DND-41 (cell line): ENCODE data around the gene RICTOR.

Experiments
- ATAC-seq: fragments of 200-7000 bp; cut with Tn5 transposase; 3 replicates; pipeline ENCODE4 v1.9.1; 2021; ENCODE audit warnings: low read depth; ENCODE audit not compliant: insufficient read depth
- DNase-seq: peaks from one replicate; pipeline ENCODE4 v3.0.0-alpha.2; 2020
- H2AFZ ChIP-seq: 2 replicates; pipeline ENCODE4 v1.6.0; 2012; ENCODE audit warnings: low read depth, low read length
- H3K27ac ChIP-seq: 2 replicates; pipeline ENCODE4 v1.5.1; 2012; ENCODE audit warnings: low read length, inconsistent platforms
- H3K27me3 ChIP-seq: fragments of 200-600 bp; sonication (generic); 2 replicates; pipeline ENCODE4 v1.6.0; 2012; ENCODE audit warnings: low read length, mild to moderate bottlenecking, inconsistent platforms; ENCODE audit not compliant: insufficient read depth, poor library complexity
- H3K36me3 ChIP-seq: 2 replicates; pipeline ENCODE4 v1.5.1; 2012; ENCODE audit warnings: low read length, inconsistent platforms; ENCODE audit not compliant: insufficient read depth
- H3K4me1 ChIP-seq: 2 replicates; pipeline ENCODE4 v1.5.1; 2012; ENCODE audit warnings: mild to moderate bottlenecking, low read length; ENCODE audit not compliant: insufficient read depth
- H3K4me2 ChIP-seq: 2 replicates; pipeline ENCODE4 v1.6.0; 2012; ENCODE audit warnings: mild to moderate bottlenecking, moderate library complexity, low read length, inconsistent platforms; ENCODE audit not compliant: insufficient read depth
- H3K4me3 ChIP-seq, 2 experiments: fragments of 200-600 bp in 1 of 2; shearing (Covaris generic) in 1 of 2; 2 replicates each; pipeline ENCODE4 v1.5.1; 2012 to 2016; ENCODE audit warnings: inconsistent platforms in 2 of 2, low read length in 2 of 2, mild to moderate bottlenecking in 2 of 2, low read depth in 1 of 2, moderate library complexity in 1 of 2
- H3K79me2 ChIP-seq: 2 replicates; pipeline ENCODE4 v1.6.0; 2012; ENCODE audit warnings: low read length, inconsistent platforms; ENCODE audit not compliant: insufficient read depth
- H3K9ac ChIP-seq: 2 replicates; pipeline ENCODE4 v1.6.0; 2012; ENCODE audit warnings: low read depth, mild to moderate bottlenecking, inconsistent platforms, low read length, moderate library complexity
- H3K9me3 ChIP-seq: 2 replicates; pipeline ENCODE4 v1.5.1; 2012; ENCODE audit warnings: low read length, moderate library complexity, mild to moderate bottlenecking, inconsistent platforms; ENCODE audit not compliant: insufficient read depth, severe bottlenecking
- H4K20me1 ChIP-seq: 2 replicates; pipeline ENCODE4 v1.6.0; 2012; ENCODE audit warnings: low read length; ENCODE audit not compliant: insufficient read depth
- CTCF ChIP-seq: IDR thresholded peaks from 2 replicates; pipeline ENCODE4 v1.5.1; 2012; ENCODE audit warnings: borderline replicate concordance, low read length, moderate library complexity, mild to moderate bottlenecking; ENCODE audit not compliant: poor library complexity, severe bottlenecking; ENCODE audit errors: extremely low read depth
- EZH2 ChIP-seq: IDR thresholded peaks from 3 replicates; pipeline ENCODE4 v1.6.1; 2012; ENCODE audit warnings: borderline replicate concordance, low read depth, mild to moderate bottlenecking, moderate library complexity, low read length, inconsistent platforms; ENCODE audit not compliant: severe bottlenecking

Gene RICTOR

DNA sequence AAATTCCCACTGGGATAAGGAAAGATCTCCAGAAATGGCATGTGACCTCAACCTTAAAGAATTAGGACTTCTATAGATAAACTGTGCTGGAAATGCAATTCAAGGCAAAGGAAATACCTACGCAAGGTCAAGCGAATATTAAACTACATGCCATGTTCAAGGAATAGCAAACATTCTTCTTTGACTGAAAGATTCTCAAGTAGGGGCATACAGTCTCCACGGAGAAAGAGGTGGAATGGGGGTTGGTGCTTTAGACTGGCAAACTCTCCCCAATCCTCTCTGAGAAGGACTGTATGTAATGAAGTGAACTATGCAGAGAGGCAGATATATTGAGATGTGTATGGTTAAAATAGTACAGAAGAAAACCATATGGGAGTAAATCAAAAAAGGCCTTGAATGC, 6.1 kb downstream of the RICTOR start:
- Histone ChIP-seq H2AFZ (no peak overlapping the region), H3K9ac (no peak overlapping the region), H3K4me2 (no peak overlapping the region), H3K27ac (no peak overlapping the region), H3K4me3 (no peak overlapping the region), H3K36me3 (peaks cover 60% of the 10 kb centered on the region), H3K79me2 (peaks cover 98% of the 10 kb centered on the region), H3K27me3 (no peaks in the 10 kb centered on the region), H4K20me1 (peaks cover 38% of the 10 kb centered on the region; the same call in 1 of the 2 replicates), H3K4me1 (peaks cover 18% of the 10 kb centered on the region), H3K9me3 (peaks cover 8% of the 10 kb centered on the region)
- ATAC-seq (no peak), DNase-seq (no peak)
- TF ChIP-seq EZH2 (no peak), CTCF (no peak)

DNA sequence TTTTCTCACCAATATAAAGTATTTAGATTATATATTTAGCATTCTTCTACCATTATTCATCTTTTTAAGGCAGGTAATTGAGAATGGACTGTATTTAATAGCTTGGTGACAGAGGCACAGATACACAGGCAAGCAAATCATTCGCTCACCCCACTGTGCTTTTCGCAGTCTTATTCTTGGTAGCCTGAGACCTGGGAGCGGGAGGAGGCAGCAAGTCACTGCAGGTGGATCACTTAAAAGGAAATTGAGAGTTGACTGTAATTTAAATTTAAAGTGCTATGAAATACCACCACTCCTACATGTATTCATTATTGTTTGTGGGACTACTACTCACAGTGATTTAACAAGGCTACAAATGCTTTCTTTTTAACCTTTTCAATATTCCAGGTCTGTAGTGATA, 9.7 kb downstream of the RICTOR start:
- Histone ChIP-seq H3K4me2 (no peak overlapping the region), H3K4me3 (no peak overlapping the region), H3K79me2 (peaks cover 100% of the 10 kb centered on the region), H3K36me3 (peaks cover 51% of the 10 kb centered on the region), H3K27ac (no peak overlapping the region), H4K20me1 (peaks cover 43% of the 10 kb centered on the region; the same call in 1 of the 2 replicates), H2AFZ (no peak overlapping the region), H3K4me1 (peaks cover 15% of the 10 kb centered on the region; the same call in 1 of the 2 replicates), H3K9me3 (peaks cover 8% of the 10 kb centered on the region), H3K27me3 (no peaks in the 10 kb centered on the region), H3K9ac (no peak overlapping the region)
- DNase-seq = no peak
- no peak for TF ChIP-seq CTCF
- TF ChIP-seq EZH2 = no peak
- ATAC-seq = no peak; the same call in 2 of the 3 replicates

GRCh38 chr5:39063037-39063436, 11.2 kb downstream of the RICTOR start:
- Histone ChIP-seq H3K36me3 (peaks cover 38% of the 10 kb centered on the region), H3K4me1 (peaks cover 29% of the 10 kb centered on the region), H3K27me3 (no peaks in the 10 kb centered on the region), H3K4me3 (no peak overlapping the region), H4K20me1 (peaks cover 43% of the 10 kb centered on the region; the same call in 1 of the 2 replicates), H3K9me3 (peaks cover 8% of the 10 kb centered on the region), H3K9ac (no peak overlapping the region), H3K4me2 (no peak overlapping the region), H2AFZ (no peak overlapping the region), H3K27ac (no peak overlapping the region), H3K79me2 (peaks cover 100% of the 10 kb centered on the region)
- TF ChIP-seq EZH2 (no peak), CTCF (no peak)
- DNase-seq = no peak
- ATAC-seq = no peak

DNA sequence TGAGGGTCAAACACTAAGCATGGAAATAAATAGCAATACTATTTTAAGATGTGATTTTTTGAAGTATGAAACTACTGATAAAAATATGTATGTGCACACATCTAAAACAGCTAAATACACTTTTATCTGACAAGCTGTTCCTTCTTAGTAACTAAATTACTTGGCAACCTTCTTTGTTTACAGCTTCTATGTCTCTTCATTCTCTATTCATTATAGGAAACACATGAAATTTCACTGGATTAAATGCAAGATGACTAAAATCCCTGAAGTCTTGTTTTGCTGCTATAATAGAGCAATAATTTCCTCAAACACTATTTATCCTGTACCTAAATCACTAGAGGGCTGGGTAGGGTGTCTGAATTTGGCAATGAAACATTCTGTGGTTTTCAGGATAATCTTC, 11.7 kb downstream of the RICTOR start:
- Histone ChIP-seq H3K27ac (no peak overlapping the region), H4K20me1 (peaks cover 43% of the 10 kb centered on the region; the same call in 1 of the 2 replicates)

More for the DNA sequence above, 11.7 kb downstream of the RICTOR start:
- H3K9me3 ChIP-seq = peaks cover 8% of the 10 kb centered on the region
- H3K4me2 ChIP-seq = no peak overlapping the region
- no peak for DNase-seq
- no peak for ATAC-seq
- no peaks in the 10 kb centered on the region for H3K27me3 ChIP-seq
- H3K9ac ChIP-seq = no peak overlapping the region
- H3K4me3 ChIP-seq = no peak overlapping the region
- no peak overlapping the region for H2AFZ ChIP-seq
- TF ChIP-seq CTCF = no peak
- no peak for TF ChIP-seq EZH2
- peaks cover 35% of the 10 kb centered on the region for H3K4me1 ChIP-seq
- H3K36me3 ChIP-seq = peaks cover 33% of the 10 kb centered on the region
- peaks cover 100% of the 10 kb centered on the region for H3K79me2 ChIP-seq
